Measurements from ENCODE around the gene ARF6. TPM values are rescaled to one million over a fixed set of nuclear protein-coding genes. Genes with fewer than 3 reads are reported as not detected.
A peak's percentile ranks its signal among the peaks of the same experiment; 100 is the strongest.
"Not testable (repeated sequence)": the region's sequence is repeated elsewhere in the genome, so short reads cannot be mapped to it uniquely, and the experiment has no call there.

ARF6 gene
- total RNA-seq, 1 donor from 2014 or later: 103 TPM

DNA sequence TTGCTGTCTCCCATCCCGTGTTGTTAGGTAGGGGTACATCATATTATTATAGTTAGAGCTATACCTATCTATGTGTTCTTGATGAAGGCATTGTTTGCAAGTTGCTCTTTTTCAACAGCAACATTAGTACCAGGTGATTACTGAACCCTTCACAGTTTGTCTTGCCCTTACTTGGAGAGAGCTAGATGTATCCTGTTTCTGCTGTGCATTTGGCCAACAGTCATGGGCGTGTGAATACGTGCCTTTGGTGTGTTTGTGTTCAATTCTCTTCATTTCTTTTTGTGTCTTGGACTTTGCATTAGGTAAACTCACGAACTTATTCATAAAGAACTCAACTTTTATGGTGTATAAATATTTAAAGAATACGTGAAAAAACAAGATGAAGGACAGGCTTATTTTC, 14.3 kb downstream of the ARF6 start:
- peak; percentile 38 for DNase-seq (ENCODE audit: low read depth)

DNA sequence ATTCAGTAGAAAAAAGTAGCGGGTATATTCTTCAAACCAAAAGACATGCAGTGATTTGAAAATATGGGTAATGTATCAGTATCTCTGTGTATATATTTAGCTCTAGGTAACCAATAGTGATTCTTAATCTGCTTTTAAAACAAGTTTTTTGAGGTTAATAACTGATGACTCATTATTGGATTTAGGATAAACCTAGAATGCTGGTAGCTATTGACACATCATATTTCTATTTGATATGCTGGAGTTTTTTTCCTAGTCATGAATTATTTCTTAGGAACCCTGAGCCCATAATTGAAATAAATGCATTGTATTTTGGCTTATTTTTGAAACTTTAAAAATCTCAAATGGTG, 15.5 kb downstream of the ARF6 start:
- DNase-seq (ENCODE audit: low read depth): no peak

DNA sequence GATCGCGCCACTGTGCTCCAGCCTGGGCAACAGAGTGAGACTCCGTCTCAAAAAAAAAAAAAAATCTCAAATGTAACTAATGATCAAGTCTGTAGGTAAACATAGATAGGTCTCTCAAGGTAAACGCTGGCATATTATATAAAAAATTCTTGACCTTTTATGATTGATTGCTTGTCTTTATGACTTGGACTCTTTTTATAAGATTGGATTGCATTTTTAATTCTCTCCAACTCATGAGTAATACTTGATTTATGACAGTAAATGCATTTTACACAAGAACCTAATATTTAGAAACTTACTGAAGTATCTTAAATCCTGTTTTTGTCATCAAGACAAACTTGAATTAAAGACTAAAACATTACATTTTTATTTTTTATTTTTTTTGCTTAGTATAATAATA, 16.1 kb downstream of the ARF6 start:
- DNase-seq (ENCODE audit: low read depth): no peak

DNA sequence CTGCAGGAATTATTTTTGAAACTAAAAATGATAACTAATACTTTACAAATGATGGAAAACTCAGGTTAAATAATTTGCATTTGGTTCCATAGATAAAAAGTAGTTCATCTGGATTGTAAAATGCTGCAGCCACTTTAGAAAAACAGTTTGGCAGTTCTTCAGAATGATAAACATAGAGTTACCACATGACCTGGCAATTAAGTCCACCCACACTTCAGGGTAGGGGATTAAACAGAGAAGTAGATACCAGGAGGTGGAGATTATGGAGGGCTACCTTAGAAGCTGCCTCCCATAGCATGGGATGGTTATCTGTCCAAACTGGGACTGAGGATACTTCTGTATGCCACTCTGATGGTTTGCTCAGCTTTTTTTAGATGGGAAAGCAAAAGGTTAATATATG, 22.2 kb downstream of the ARF6 start:
- no peak for DNase-seq (ENCODE audit: low read depth)

DNA sequence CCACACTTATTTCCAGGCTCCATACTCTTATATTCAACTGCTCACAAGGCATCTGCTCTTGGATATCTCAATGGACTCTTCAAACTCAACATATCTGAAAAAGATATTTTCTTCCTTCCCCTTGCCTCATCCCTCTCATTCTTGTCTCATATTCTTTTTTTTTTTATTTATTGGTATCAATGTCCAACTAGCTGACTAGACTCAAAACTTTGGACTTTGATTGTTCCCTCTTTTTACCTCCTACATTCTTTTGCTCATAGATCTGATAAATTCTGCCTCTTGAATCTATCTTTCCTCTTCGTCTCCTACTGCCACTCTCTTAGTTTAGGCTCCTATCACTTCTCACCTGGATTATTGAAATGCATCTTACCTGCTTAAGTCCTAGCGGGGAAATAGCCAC, 25.8 kb downstream of the ARF6 start:
- DNase-seq (ENCODE audit: low read depth): no peak

DNA sequence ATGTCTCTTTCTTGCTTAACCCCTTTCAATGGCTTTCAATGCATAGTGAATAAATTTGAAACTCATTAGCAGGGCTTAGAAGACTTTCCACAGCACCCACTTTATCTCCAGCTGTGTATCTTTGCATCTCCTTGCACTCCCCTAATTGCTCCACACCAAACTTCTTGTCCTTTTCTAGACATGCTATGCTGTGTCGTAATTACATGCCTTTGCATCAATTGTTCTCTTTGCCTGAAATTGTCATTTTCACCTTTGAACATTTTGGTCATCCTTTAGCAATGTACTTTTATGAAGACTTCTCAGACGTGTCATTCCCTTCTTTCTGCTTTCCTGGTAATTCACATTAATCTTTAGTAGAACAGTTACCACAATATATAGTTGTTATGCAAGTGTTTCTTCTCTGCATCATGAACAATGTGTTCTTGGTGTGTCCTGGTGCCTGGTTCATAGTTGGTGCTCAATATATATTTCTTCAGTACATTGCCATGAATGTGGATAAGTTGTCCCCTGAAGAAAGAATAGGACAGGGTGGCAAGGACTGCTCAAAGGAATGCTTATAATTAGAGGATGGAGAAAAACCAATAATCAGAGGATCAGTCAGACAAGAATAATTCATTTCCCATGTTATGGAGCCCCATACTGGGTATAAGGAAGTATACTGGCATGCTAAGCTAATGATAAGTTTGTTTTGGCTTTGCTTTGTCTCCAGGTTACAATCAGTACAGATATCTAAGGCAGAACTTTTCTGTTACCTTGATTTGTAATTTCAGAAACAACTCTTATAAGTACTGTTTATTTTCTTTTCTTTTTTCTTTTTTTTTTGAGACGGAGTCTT, 27.2 kb downstream of the ARF6 start:
- DNase-seq (ENCODE audit: low read depth): peak; percentile 62

DNA sequence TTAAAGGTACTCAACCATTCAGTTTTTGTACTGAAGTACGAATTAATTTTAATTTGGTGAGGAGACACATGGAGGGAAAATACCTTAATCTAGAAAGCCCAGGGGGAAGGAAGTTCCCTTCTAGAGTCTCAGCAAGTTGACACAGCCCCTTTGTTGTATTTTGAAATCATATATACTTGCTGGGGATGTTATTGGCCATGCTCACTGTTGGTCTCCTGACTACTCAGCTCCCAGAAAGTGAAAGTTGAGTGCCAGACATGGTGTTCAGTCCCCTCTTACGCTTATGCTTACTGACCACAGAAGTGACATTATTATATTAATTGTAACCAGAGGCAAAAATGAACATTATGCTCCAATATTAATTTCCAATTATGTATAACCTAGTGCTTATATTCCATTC, 28.1 kb downstream of the ARF6 start:
- no peak for DNase-seq (ENCODE audit: low read depth)

DNA sequence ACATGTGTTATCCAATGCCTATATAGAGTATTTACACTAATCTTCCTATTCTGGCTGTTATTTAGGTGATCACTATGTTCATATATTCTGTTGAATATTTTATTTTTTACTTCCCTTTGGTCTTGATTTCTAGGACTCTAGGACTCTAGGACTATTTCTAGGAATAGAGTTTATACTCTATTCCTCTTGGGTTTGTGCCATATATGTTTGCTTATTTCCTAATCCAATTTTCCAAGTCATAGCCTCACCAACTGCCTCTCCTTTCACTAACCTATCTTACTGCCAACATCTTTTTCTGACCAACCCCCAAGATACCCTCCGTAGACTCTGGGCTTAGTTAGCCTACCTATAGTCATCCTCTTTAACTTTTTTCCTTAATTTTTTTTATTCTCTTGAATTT, 28.5 kb downstream of the ARF6 start:
- DNase-seq (ENCODE audit: low read depth): no peak

DNA sequence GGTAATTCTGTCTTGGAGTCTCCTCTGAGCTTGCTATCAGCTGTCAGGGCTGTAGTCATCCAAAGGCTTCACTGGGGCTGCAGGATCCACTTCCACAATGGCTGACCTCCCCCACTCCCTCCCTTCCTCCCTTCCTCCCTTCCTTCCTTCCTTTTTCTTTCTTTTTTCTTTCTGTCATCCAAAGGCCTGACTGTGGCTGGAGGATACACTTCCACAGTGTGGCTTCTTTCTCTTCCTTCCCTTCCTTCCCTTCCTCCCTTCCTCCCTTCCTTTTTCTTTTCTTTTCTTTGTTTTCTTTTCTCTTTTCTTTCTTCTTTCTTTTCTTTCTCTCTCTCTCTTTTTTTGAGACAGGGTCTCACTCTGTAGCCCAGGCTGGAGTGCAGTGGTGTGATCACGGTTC, 30.6 kb downstream of the ARF6 start:
- no peak for DNase-seq (ENCODE audit: low read depth)

DNA sequence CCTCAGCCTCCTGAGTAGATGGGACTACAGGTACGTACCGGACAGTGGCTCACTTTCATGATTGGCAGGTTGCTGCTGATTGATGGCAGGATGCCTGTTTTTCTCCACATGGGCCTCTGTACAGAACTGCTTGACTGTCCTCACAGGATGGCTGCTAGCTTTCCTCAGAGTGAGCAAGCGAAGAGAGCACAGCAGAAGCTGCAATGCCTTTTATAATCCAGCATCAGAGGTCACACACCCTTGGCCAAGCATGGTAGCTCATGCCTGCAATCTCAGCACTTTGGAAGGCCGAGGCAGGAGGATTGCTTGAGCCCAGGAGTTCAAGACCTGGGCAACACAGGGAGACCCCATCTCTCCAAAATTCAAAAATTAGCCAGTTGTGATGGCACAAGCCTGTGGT, 31.0 kb downstream of the ARF6 start:
- DNase-seq (ENCODE audit: low read depth): no peak

DNA sequence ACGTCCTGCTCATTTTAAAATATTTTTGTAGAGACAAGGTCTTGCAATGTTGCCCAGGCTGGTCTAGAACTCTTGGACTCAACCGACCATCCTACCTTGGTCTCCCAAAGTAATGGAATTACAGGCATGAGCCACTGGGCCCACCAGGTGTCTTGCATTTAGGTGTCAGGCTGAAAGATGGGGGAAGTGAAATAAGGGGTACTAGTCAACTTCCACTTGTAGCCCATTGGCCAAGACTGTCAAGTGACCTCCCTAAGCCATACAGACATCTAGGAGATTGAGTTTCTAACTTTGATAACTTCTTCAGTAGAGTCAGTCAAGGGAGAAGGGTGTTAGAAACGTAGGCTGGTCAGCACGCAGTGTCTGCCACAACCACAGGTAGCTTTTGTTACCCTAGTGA, 32.0 kb downstream of the ARF6 start:
- DNase-seq (ENCODE audit: low read depth): no peak

DNA sequence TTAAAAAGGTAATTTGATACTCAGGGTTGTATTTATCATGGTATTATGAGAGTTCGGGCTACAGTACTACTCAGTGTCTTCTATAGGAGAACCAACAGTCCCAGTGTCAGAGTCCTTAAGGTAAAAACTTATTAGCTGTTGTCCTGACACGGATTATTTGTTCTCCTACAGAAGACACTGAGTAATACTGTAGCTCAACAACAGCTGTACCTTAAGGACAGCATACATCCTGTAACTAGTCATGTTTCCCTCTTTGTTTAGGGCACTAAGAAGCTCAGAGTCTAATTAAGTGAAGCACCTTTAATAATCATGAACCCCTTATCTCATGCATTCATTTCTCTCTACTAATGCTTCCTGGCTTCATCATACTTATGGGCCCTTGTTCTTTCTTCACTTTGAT, 33.9 kb downstream of the ARF6 start:
- DNase-seq (ENCODE audit: low read depth): no peak

DNA sequence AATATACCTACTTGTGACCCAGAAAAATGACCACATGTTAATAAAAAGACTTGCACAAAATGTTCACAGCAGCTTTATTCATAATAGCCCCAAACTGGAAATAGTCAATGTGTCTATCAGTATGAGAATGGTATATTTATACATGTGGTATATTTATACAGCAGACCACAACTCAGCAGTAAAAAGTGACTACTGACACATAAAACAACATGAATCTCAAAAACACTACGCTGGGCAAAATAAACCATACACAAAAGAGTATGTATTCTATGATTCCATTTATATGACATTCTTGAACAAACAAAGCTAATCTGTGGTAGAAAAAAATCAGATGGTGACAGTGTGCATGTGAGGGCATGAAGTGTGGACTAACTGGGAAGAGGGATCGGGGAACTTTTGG, 35.1 kb downstream of the ARF6 start:
- DNase-seq (ENCODE audit: low read depth): no peak

DNA sequence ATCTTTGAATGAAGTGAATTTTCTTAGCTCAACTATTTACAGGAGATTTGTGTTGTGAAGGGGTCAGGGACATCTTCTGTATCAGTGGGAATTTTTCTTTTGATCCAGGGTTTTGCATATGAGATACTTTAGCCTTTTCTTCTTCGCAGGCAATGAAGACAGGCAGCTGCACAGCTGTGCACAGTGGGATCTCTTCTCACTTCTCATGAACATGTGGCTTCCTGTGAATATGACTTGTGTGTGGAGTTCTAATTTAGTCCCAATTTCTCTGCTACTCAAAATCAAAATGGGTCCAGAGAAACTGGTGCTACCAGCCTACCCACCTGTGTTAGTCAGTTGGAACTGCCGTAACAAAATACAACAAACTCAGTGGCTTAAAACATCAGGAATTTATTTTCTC, 37.8 kb downstream of the ARF6 start:
- DNase-seq (ENCODE audit: low read depth): no peak

DNA sequence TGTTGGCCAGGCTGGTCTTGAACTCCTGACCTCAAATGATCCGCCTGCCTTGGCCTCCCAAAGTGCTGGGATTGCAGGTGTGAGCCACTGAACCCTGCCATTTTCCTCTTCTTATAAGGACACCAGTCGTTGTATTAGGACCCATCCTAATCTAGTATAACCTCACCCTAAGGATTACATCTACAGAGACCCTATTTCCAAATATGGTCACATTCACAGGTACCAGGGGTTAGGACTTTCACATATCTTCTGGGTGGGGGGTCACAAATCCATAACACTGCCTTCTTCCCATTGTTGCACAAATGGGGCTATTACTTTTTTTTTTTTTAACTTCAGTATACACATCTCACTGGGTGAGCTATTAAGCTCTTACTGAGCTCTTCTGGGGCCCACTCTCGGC, 38.6 kb downstream of the ARF6 start:
- no peak for DNase-seq (ENCODE audit: low read depth)

DNA sequence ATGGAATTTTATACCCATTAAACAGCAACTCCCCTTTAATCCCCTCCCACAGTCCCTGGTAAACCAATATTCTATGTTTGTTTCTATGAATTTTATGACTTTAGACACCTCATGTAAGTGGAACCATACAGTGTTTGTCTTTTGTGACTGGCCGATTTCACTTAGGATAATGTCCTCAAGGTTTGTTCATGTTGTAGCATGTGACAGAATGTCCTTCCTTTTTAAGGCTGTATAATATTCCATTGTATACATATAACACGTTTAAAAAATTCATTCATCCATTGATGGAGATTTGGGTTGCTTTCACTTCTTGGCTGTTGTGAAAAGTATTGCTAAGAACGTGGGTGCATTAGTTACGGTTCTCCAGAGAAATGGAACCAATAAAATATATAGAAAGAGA, 40.2 kb downstream of the ARF6 start:
- DNase-seq (ENCODE audit: low read depth): no peak

DNA sequence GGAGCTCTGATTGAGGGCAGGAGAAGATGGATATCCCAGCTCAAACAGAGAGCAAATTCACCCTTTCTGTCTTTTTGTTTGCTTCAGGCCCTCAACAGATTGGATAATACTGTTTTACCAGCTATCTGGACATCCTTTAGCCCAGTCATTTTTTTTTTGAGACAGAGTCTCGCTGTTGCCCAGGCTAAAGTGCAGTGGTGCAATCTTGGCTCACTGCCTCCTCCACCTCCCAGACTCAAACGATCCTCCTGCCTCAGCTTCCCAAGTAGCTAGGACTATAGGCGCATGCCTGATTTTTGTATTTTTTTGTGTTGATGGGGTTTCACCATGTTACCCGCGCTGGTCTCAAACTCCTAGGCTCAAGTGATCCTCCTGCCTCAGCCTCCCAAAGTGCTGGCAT, 40.8 kb downstream of the ARF6 start:
- DNase-seq (ENCODE audit: low read depth): no peak

DNA sequence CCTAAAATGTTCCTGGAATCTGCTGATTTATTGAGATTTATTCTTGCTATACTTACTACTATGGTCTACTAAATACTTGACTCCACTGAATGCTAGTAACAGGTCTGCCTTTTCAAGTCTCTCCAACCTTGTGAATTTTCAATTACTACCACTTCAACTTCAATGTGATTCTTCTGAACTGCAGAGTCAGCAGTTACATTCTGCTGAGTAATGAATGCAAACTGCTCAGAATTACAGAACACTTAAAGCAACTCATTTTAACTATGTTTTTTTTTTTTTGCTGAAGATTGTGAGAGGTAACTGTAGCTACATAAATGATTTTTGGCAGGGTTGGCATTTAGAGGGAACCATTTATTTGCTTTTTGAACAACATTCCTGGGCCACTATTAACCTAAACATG, 41.8 kb downstream of the ARF6 start:
- peak; percentile 49 for DNase-seq (ENCODE audit: low read depth)

DNA sequence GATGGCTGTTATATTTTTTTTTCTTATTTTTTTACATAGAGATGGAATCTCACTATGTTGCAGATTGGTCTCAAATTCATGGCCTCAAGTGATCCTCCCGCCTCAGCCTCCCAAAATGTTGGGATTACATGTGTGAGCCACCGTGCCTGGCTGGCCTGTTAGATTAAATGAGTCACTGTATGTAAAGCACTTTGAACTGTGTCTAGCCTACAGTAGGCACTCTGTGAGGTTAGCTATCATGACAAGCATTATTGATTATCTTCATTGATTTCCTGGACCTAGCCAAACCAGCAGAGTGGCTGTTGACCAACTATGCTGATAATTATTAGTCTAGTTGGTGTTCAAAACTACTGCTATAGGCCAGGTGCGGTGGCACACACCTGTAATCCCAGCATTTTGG, 42.6 kb downstream of the ARF6 start:
- no peak for DNase-seq (ENCODE audit: low read depth)

DNA sequence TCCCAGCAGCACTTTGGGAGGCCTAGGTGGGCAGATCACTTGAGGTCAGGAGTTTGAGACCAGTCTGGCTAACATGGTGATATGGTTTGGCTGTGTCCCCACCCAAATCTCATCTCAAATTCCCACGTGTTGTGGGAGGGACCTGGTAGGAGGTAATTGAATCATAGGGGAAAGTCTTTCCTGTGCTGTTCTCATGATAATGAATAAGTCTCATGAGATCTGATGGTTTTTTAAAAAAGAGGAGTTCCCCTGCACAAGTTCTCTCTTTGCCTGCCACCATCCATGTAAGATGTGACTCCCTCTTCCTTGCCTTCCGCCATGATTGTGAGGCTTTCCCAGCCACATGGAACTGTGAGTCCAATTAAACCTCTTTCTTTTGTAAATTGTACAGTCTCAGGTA, 43.4 kb downstream of the ARF6 start:
- DNase-seq (ENCODE audit: low read depth): not testable (repeated sequence)

DNA sequence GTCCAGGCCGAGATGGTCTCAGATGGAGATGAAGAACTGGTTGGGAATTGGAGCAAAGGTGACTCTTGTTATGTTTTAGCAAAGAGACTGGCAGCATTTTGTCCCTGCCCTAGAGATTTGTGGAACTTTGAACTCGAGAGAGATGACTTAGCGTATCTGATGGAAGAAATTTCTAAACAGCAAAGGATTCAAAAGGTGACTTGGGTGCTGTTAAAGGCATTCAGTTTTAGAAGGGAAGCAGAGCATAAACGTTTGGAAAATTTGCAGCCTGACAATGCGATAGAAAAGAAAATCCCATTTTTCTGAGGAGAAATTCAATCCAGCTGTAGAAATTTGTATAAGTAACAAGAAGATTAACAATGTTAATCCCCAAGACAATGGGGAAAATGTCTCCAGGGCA, 44.0 kb downstream of the ARF6 start:
- not testable (repeated sequence) for DNase-seq (ENCODE audit: low read depth)

DNA sequence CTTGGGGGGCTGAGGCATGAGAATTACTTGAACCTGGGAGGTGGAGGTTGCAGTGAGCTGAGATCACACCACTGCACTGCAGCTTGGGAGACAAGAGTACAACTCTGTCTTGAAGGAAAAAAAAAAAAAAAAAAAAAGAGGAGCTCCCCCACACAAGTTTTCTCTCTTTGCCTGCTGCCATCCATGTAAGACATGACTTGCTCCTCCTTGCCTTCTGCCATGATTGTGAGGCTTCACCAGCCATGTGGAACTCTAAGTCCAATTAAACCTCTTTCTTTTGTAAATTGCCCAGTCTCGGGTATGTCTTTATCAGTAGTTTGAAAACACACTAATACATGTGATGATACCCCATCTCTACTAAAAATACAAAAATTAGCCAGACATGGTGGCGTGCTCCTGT, 46.3 kb downstream of the ARF6 start:
- not testable (repeated sequence) for DNase-seq (ENCODE audit: low read depth)

DNA sequence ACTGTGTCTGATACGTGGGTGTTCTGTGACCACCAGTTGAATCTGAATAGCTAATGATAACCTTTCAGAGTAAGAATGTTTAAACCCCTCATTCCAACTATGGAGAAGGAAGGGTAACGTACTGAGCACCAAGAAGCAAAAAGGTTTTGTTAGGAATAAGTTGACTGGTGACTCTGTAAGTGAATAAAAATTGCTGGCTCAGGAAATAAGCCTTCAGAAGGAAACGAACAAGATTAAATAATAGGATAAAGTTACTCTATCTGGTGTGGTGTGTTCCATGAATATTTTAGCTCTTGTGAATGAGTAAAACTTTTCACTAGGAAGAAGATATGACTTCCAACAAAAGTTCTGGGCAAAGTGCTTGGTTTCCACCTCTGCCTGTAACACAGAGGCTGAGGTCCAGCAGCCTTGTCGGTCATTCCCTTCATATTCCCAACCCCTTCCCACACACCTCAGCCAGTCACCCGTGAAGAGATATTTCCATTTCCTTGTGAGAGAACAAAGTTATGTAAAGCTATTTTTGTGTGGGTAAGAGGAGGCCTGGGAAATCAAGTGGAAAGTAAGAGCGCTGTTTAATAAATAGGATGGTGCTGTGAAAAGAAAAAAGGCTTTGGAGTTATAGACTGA, 47.1 kb downstream of the ARF6 start:
- DNase-seq (ENCODE audit: low read depth): peak; percentile 93
